ENCODE results near the gene PADI4. TPM values are rescaled to one million over a fixed set of nuclear protein-coding genes. Genes with fewer than 3 reads are reported as not detected.

The PADI4 gene, protein sequence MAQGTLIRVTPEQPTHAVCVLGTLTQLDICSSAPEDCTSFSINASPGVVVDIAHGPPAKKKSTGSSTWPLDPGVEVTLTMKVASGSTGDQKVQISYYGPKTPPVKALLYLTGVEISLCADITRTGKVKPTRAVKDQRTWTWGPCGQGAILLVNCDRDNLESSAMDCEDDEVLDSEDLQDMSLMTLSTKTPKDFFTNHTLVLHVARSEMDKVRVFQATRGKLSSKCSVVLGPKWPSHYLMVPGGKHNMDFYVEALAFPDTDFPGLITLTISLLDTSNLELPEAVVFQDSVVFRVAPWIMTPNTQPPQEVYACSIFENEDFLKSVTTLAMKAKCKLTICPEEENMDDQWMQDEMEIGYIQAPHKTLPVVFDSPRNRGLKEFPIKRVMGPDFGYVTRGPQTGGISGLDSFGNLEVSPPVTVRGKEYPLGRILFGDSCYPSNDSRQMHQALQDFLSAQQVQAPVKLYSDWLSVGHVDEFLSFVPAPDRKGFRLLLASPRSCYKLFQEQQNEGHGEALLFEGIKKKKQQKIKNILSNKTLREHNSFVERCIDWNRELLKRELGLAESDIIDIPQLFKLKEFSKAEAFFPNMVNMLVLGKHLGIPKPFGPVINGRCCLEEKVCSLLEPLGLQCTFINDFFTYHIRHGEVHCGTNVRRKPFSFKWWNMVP
- total RNA-seq (under 1 TPM in 1 of 2 donors, not detected in 1; 0.16 TPM), polyA plus RNA-seq (ENCODE audit: insufficient read depth, low read depth, low replicate concordance) (0.32 TPM)
- long read RNA-seq, donor 1, result 0 reads
- long read RNA-seq, donor 2, result 0 reads

DNA sequence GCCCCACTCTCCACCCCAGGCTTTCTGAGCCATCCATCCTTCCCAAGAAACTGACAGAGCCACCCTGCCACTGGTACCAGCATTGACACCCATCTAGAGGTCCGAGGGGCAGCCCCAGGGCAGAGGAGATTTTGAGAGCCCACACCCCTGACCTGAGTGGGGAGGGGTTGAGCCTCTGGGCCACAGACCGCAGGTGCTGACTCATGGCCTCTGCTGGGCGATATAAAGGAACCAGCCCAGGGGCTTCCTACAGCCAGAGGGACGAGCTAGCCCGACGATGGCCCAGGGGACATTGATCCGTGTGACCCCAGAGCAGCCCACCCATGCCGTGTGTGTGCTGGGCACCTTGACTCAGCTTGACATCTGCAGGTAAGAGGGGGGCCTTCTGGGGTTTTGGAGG is at the start of gene PADI4:
TSS of gene PADI4 (plus strand) at position 252 of the 400 bp plus-strand sequence. CDS start at position 278, 26 bp downstream.
- Histone ChIP-seq H3K27ac (no peak within 1 kb of the TSS), H3K4me1 (peaks cover 5% of the 10 kb centered on the region), H3K36me3 (ENCODE audit: low read depth, missing control alignments) (no peaks in the 10 kb centered on the region), H3K27me3 (no peaks in the 10 kb centered on the region), H3K9me3 (no peaks in the 10 kb centered on the region), H3K4me3 (no peak within 1 kb of the TSS)
- intact Hi-C loops (cut with DNase I; ENCODE audit: low total_unique reads), result no loop called here
- DNase-seq, result no peak
- TF ChIP-seq POLR2A (IDR thresholded peaks at IDR 0.05), result no peak
- TF ChIP-seq, protein P1, sequence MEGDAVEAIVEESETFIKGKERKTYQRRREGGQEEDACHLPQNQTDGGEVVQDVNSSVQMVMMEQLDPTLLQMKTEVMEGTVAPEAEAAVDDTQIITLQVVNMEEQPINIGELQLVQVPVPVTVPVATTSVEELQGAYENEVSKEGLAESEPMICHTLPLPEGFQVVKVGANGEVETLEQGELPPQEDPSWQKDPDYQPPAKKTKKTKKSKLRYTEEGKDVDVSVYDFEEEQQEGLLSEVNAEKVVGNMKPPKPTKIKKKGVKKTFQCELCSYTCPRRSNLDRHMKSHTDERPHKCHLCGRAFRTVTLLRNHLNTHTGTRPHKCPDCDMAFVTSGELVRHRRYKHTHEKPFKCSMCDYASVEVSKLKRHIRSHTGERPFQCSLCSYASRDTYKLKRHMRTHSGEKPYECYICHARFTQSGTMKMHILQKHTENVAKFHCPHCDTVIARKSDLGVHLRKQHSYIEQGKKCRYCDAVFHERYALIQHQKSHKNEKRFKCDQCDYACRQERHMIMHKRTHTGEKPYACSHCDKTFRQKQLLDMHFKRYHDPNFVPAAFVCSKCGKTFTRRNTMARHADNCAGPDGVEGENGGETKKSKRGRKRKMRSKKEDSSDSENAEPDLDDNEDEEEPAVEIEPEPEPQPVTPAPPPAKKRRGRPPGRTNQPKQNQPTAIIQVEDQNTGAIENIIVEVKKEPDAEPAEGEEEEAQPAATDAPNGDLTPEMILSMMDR (IDR thresholded peaks at IDR 0.05), result no peak
- WGBS, 2 donors, result 58% methylated on average over 8 of the region's 8 CpGs; no CpG with 5 or more reads in 1 of the 2 donors

DNA sequence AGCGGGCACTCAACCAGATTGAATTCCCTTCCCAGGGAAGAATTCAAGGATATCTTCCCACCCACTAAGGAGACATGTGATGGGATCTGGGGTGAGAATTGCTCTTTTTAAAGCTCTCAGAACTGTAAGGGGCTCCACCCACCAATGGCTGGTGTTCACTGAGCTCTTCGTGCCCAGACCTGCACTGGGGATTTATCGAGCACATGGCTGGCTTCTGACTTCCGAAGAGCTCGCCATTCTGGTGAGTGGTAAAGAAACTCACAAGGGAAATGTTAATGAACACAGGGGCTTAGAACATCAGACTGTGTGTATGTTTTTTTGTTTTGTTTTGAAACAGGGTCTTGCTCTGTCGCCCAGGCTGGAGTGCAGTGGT is 49.3 kb upstream of the PADI4 start:
- Histone ChIP-seq H3K4me3 (no peak overlapping the region), H3K36me3 (ENCODE audit: low read depth, missing control alignments) (no peaks in the 10 kb centered on the region), H3K9me3 (no peaks in the 10 kb centered on the region), H3K4me1 (no peaks in the 10 kb centered on the region), H3K27me3 (no peaks in the 10 kb centered on the region), H3K27ac (no peak overlapping the region)
- DNase-seq, result no peak
- TF ChIP-seq, protein P1 (IDR thresholded peaks at IDR 0.05), result no peak
- no peak for TF ChIP-seq POLR2A (IDR thresholded peaks at IDR 0.05)
- intact Hi-C loops (cut with DNase I; ENCODE audit: low total_unique reads), result no loop called here
- 89 to 91% methylated on average over 6 of the region's 6 CpGs for WGBS, 2 donors

DNA sequence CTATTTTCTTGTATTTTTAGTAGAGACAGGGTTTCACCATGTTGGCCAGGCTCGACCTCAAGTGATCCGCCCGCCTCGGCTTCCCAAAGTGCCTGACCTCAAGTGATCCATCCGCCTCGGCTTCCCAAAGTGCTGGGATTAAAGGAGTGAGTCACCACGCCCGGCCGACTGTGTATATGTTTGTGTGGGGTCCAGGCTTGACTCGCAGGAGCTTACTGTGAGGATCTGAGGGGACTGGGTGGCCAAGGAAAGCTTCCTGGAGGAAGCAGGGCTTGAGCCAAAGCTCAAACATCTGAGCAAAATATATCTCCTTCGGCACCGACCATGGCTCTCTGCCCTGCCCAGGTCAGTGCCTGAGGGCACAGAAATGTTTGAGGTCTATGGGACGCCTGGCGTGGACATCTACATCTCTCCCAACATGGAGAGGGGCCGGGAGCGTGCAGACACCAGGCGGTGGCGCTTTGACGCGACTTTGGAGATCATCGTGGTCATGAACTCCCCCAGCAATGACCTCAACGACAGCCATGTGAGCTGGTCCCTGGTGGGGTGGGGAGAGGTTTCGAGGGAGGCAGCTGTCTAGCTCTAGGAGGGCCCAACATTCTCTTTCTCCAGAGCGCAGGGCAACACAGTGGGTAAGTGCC is 48.6 kb upstream of the PADI4 start:
- Histone ChIP-seq H3K4me1 (no peaks in the 10 kb centered on the region), H3K4me3 (no peak overlapping the region), H3K27me3 (no peaks in the 10 kb centered on the region), H3K9me3 (no peaks in the 10 kb centered on the region), H3K27ac (no peak overlapping the region), H3K36me3 (ENCODE audit: low read depth, missing control alignments) (no peaks in the 10 kb centered on the region)
- DNase-seq, result no peak
- no peak for TF ChIP-seq POLR2A (IDR thresholded peaks at IDR 0.05)
- TF ChIP-seq, protein P1 (IDR thresholded peaks at IDR 0.05), result no peak
- WGBS, 2 donors, result 85 to 90% methylated on average over 15 to 24 of the region's 24 CpGs
- intact Hi-C loops (cut with DNase I; ENCODE audit: low total_unique reads), result no loop called here

DNA sequence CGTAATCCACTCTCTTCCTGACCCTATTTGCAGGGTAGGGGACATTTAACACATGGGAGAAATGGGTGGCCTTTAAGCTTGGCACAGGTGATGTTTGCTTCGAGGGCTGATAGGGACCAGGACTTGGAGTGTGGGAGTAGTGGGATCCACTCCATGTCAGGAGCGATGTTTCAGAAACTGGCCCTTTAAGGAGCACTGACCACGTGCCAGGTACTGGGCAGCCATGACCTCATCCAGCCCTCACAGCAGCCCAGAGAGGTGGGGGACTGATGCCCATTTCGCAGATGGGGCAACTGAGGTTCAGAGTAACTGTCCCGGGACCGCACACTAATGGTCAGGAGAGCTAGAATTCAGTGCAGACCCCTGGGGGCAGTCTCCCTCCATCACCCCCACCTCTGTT is 47.7 kb upstream of the PADI4 start:
- TF ChIP-seq, protein P1 (IDR thresholded peaks at IDR 0.05), result no peak
- TF ChIP-seq POLR2A (IDR thresholded peaks at IDR 0.05), result no peak
- 71 to 78% methylated on average over 2 to 7 of the region's 7 CpGs for WGBS, 2 donors
- Histone ChIP-seq H3K9me3 (no peaks in the 10 kb centered on the region), H3K27ac (no peak overlapping the region), H3K4me3 (no peak overlapping the region), H3K27me3 (no peaks in the 10 kb centered on the region), H3K36me3 (ENCODE audit: low read depth, missing control alignments) (no peaks in the 10 kb centered on the region), H3K4me1 (no peaks in the 10 kb centered on the region)
- intact Hi-C loops (cut with DNase I; ENCODE audit: low total_unique reads), result no loop called here
- DNase-seq, result no peak

Data from testis (tissue), 5 donors.